Superior temporal gyrus (tissue), 1 donor: ENCODE data around the gene ROR2.
A peak's percentile ranks its signal among the peaks of the same experiment; 100 is the strongest.

Source experiments
- DNase-seq: peaks from one replicate; pipeline ENCODE4 v3.0.0-alpha.2; 2016; ENCODE audit errors: extremely low spot score

ROR2 gene

GRCh38 chr9:91741522-91741921, 208.5 kb downstream of the ROR2 start:
- no peak for DNase-seq

GRCh38 chr9:91740701-91741100, 209.3 kb downstream of the ROR2 start:
- DNase-seq: no peak

- no peak for DNase-seq
Observed at GRCh38 chr9:91736898-91737601, 213.0 kb downstream of the ROR2 start.

GRCh38 chr9:91736311-91736710, 213.7 kb downstream of the ROR2 start:
- no peak for DNase-seq

GRCh38 chr9:91735049-91735448, 215.0 kb downstream of the ROR2 start:
- DNase-seq: no peak

- DNase-seq: peak; percentile 80
Observed at GRCh38 chr9:91734371-91734981, 215.6 kb downstream of the ROR2 start.

- DNase-seq: no peak
Observed at GRCh38 chr9:91733006-91733624, 216.9 kb downstream of the ROR2 start.

GRCh38 chr9:91732187-91733005, 217.6 kb downstream of the ROR2 start:
- no peak for DNase-seq

GRCh38 chr9:91730806-91731205, 219.2 kb downstream of the ROR2 start:
- no peak for DNase-seq

- DNase-seq: no peak
Observed at GRCh38 chr9:91729558-91729842, 220.5 kb downstream of the ROR2 start.

GRCh38 chr9:91727972-91728371, 222.1 kb downstream of the ROR2 start:
- DNase-seq: no peak

- peak; percentile 45 for DNase-seq
Observed at GRCh38 chr9:91727316-91727861, 222.6 kb downstream of the ROR2 start.

GRCh38 chr9:91726406-91727100, 223.5 kb downstream of the ROR2 start:
- no peak for DNase-seq

- DNase-seq: no peak
Observed at GRCh38 chr9:91725651-91726050, 224.4 kb downstream of the ROR2 start.

- DNase-seq: no peak
Observed at GRCh38 chr9:91724609-91725505, 225.2 kb downstream of the ROR2 start.

- DNase-seq: no peak
Observed at GRCh38 chr9:91724068-91724440, 226.0 kb downstream of the ROR2 start.

GRCh38 chr9:91723420-91724067, 226.5 kb downstream of the ROR2 start:
- DNase-seq: no peak

- no peak for DNase-seq
Observed at GRCh38 chr9:91720751-91721705, 229.0 kb downstream of the ROR2 start.

- no peak for DNase-seq
Observed at GRCh38 chr9:91720313-91720712, 229.7 kb downstream of the ROR2 start.
